A549 (cell line): ENCODE measurements around the gene SH2B3.

Experiments used
- FOSL2 ChIP-seq, 2 experiments: fragments of 450-650 bp in 1 of 2; fragments of >200 bp in 1 of 2; sonication (Bioruptor Twin) in 1 of 2; formaldehyde crosslinking; IDR thresholded peaks; 2 replicates each; pipeline versions ENCODE4 v1.5.0 to v1.6.1; 2016 to 2020; ENCODE audit warnings: mild to moderate bottlenecking in 1 of 2, moderate library complexity in 1 of 2
- POLR2A ChIP-seq: IDR thresholded peaks from 2 replicates; pipeline ENCODE4 v1.6.1; 2012; ENCODE audit warnings: mild to moderate bottlenecking, low read length
- RFX5 ChIP-seq: fragments of 450-650 bp; IDR thresholded peaks from 2 replicates; pipeline ENCODE4 v1.7.1; 2014; ENCODE audit warnings: antibody characterized with exemption, mild to moderate bottlenecking, moderate library complexity

- TF ChIP-seq RFX5 (no peak), POLR2A (no peak), FOSL2 (IDR thresholded peaks at IDR 0.05) (no peak), FOSL2 (CRISPR knock-in tag; IDR thresholded peaks at IDR 0.05) (no peak)
Observed at GRCh38 chr12:111405149-111405858, 419 bp upstream of the SH2B3 start.
